GM19035 (cell line): ENCODE data around the gene OR56B4.
"Not testable (repeated sequence)": the region's sequence is repeated elsewhere in the genome, so short reads cannot be mapped to it uniquely, and the experiment has no call there.

ENCODE experiments used
- ATAC-seq: cut with Tn5 transposase; IDR thresholded peaks from one replicate; pipeline ENCODE4 v1.9.1; 2021; ENCODE audit not compliant: unreplicated experiment

The OR56B4 gene, protein sequence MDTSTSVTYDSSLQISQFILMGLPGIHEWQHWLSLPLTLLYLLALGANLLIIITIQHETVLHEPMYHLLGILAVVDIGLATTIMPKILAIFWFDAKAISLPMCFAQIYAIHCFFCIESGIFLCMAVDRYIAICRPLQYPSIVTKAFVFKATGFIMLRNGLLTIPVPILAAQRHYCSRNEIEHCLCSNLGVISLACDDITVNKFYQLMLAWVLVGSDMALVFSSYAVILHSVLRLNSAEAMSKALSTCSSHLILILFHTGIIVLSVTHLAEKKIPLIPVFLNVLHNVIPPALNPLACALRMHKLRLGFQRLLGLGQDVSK

DNA sequence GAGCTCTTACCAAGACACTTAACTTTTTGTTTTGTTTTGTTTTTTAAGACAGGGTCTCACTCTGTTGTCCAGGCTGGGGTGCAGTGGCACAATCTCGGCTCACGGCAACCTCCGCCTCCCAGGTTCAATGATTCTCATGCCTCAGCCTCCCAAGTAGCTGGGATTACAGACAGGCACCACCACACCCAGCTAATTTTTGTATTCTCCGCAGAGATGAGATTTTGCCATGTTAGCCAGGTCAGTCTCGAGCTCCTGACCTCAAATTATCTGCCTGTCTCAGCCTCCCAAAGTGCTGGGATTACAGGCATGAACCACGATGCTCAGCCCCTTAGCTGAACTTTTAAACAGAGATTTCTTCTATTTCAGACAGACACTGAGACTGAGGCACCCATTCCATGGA lies at the start of gene OR56B4:
OR56B4 (plus strand) TSS at position 301 of the 400 bp plus-strand sequence; CDS start at position 396, 95 bp downstream.
- ATAC-seq = not testable (repeated sequence)

DNA sequence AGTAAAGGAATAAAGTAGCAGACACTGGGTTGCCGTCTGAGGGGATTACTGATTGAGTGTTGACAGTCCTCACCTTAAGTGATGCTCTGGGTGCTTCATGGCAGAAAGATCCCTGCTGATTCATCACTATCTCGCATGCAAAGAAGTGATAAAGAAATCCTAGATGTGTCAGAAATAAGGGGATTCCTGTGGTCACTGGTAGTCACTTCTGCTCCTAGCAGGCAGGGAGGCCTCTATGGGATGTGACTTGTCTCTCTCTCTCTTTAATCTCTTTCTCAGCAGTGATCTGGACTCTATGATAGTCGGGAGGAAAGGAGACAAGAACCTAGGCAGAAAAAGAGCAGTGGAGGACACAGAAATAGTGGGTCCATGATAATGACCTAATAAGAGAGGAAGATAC lies 46.0 kb upstream of the OR56B4 start:
- no peak for ATAC-seq

DNA sequence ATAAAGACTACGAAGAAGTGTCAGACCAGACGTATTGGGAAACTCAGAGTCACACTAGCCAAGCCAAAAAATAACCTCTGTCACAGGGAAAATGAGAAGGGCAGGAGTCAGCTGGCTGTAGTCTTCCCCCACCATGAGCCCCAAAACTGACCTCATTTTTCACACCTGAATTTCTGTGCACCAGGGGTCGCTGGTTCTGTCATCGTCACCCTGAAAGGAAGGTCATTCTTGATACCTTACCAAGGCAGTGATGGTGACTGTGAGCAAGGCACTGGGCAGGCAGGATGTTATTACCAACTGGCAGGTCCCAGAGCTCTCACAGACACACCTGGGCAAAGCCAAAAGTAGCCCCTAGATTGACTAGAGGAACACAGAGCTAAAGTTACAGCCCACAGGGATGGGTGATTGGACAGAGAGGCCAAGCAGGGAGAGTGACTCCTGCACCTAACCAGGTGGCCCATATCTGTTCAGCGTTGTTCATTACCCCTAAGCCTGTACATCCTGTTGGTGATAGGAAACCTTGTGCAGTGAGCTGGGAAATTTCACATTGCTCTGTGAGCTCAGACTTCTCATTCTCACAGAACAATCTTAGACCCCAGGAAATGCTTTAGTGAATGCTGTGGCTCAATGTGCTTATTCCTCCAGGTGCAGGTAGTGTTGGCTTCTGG lies 44.7 kb upstream of the OR56B4 start:
- ATAC-seq = no peak

DNA sequence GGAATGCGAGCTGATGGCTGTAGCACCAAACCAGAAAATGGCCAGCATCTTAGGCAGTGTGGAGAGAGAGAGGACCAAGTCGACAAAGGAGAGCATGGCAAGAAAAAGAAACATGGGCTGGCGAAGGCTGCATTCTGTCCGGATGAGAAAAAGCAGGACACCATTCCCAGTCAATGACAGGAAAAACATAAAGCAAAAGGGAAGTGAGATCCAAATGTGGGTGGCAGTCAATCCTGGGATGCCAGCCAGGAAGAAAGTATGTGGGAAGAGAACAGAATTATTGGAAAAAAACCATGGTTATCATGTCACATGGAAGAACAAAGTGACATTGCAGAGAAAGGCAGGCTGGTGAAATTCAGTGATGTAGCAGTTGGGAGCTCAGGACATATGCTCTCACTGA lies 40.0 kb upstream of the OR56B4 start:
- ATAC-seq = no peak

DNA sequence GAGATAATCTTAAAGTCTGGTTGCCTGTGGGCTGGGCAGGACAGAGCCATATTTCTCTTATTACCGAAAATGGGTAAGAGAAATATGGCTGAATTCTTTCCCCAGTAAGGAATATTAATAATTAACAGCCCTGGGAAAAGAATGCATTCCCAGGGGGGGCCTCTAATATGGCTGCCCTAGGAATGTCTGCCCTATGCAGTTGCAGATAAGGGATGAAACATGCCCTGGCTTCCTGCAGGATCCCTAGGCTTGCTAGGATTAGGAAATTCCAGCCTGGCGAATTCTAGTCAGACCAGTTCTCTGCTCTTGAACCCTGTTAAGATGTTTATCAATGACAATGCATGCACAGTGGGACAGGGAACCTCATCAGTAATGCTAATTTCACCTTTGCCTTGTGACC lies 31.0 kb upstream of the OR56B4 start:
- not testable (repeated sequence) for ATAC-seq

DNA sequence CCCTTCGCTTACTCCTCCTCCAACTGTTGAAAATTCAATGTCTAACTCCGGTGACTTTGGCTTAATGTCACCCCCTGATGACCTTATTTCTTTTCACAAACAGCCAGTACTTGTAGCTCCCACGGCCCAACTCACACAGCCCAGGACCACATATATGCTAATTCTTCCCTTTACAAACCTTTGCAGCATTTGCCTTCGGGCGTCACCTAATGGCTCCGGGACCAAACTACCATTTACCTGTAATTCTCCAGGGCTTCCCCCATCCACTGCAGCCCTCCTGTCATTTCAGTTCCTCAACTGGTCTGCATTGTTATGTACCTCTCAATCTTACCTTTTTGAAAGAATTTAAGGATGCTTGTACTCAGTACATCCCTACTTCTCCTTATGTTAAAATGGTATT lies 29.8 kb upstream of the OR56B4 start:
- no peak for ATAC-seq

DNA sequence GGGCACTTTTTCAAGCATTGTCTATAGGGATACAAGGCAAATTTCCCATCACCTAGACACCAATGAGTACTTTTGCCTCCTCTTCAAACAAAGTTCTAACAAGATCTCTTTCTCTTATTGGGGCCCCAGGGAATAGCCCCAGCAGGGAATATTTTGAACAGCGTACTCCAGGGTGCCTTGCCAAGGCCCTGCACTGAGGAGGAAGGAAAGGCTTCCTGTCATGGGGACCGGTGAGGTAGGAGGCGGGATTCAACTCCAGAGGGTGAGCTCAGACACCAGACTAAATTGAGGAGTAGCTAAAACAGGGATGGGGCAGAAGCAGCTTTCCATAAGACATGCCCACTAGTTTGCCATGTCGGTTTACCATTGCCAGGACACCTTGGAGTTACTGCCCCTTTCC lies 28.0 kb upstream of the OR56B4 start:
- ATAC-seq = no peak

DNA sequence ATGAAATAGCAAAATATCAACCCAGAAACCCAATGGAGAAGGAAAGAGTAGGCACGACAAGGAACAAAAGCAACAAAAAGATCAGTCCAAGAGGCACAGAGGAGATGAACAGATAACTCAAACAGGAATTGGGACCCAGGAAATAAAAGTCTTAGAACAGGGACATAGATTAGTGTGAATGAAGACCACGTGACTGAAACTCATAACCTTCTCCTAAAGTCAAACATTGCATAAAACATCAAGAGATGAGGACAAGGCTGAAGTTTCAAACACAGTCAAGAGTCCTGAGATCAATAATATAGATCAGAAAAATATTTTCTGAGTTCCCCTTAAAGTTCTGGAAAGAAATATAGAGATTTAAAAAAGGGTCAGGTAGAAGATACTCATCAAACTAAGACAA lies 24.4 kb upstream of the OR56B4 start:
- no peak for ATAC-seq

DNA sequence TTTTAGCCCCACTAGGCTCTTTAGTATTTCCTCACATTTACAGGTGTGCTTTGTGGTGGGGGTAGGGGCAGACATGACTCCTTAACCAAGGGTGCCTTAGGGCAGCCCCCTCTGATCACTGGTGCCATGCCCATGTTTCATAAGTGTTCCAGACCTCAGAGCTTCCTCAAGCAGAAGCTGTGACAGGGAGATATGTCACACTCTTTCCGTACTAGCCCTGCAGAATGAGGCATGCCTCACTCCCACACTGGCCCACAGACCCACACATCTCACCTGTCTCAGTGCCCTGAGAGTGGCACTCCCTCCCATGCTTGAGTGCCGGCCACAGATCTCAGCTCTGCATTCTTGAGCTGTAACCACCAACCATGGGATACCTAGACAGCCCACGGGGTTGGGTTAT lies 22.9 kb upstream of the OR56B4 start:
- no peak for ATAC-seq

DNA sequence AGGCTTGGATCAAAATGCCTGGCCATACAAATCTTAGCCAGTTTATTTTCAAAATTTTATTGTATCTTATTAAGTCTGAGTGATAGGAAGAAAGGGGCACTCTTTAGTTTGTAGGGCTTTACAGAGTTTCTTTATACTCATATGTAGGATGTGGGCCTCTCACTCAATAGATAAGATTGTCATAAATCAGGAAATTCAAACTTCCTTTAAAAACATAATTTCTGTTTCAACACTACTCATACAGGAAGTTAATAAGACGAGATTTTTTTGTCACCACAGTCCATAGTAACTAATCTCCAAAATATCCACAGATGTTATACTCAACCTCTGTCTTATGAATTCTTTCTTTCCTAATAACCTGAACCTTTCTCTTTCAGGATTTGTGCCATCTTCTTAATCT lies 13.3 kb upstream of the OR56B4 start:
- no peak for ATAC-seq

DNA sequence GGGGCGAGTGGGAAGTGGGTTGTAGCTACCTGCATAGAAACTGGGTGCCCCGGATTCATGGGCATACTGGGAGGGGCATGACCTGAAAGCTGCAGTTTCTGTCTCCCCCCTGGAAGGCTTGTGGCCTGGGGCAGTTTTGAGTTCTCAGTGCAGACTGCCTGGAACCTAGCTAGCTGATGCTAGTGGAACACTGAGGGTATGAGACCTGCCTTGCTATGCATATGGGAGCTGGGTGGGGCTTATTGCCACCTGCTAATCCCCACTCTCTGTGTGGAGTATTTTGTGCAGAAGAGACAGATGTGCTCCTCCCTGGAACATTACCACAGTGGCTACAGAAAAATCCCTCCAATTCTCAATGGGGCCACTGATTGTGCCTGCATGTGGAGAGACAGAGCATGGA lies 11.7 kb upstream of the OR56B4 start:
- no peak for ATAC-seq

DNA sequence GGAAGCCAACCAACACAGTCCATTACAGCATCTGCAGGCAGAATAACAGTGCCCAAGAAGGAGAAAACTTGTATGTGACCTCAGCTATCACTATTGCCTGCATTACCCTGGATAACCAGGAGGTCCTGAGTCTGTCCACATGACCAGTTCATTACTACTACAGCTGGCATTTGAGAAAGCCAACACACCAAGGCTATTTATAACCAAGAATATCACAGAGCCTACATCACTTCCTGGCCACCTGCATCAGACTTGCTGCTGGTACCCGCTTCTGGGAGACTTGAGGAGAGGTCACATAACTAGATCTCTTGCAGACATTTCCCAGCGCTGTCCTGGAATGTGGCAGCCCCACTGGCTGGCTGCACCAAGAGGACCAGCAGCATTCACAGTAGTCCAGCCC lies 11.1 kb upstream of the OR56B4 start:
- no peak for ATAC-seq

DNA sequence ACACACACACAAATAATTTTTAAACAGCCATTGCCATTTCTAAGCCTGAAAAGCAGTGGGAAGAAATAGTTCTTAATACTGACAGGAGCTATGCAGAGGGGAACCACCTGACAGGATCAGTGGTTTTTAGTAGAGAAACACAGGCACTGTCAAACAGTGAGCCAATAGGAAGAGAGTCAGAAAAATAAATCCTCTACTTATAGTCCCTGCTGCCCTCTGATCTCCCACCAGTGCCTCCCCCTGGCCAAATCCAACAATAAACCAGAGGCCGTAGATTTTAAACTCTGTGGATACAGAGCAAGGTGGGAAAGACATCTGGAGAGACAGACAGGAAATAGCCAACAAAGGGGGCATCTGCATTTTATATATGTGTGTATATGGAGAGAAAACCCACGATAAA lies 7.9 kb upstream of the OR56B4 start:
- no peak for ATAC-seq

DNA sequence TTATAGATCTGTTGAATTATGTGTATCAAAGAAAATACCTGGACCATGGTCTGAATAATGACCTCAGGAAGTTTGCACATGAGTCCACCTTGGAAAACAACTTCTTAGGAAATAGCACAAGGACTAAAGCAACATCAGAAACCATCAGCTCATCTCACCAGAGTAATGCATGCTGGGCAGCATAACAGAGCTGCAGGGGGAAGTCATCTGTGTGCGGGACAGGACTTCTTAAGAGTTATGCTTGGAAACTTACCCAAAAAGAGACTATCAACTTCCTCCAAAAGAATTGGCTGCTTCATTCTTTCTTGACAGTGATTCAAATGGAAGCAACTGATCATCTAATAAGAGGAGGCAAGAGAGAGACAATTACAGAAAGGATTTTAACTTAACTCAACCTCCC lies 2.5 kb downstream of the OR56B4 start:
- no peak for ATAC-seq

DNA sequence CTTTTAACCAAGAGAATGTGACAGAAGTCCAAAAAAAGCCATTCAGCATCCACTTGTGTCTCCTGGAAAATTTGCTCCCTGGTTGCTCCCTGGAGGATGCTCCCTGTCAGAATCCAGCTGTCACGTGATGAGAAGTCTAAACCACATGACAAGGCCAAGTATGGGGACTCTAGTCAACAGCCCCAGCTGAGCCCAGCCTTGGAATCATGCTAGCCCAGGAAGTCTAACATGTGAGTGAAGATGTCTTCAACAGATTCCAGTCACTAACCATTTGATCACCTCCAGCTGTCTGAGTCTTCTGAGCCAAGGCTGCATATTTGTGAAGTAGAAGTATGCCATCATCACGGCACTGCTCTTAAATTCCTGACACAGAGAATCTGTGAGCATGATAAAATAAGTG lies 4.2 kb downstream of the OR56B4 start:
- no peak for ATAC-seq

DNA sequence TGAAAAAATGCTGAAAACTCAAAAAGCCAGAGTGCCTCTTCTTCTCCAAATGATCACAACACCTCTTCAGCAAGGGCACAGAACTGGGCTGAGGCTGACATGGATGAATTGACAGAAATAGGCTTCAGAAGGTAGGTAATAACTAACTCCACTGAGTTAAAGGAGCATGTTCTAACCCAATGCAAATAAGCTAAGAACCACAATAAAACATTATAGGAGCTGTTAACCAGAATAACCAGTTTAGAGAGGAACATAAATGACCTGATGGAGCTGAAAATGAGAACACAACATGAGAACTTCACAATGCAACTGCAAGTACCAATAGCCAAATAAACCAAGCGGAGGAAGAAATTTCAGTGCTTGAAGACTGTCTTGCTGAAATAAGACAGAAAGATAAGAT lies 9.2 kb downstream of the OR56B4 start:
- no peak for ATAC-seq

DNA sequence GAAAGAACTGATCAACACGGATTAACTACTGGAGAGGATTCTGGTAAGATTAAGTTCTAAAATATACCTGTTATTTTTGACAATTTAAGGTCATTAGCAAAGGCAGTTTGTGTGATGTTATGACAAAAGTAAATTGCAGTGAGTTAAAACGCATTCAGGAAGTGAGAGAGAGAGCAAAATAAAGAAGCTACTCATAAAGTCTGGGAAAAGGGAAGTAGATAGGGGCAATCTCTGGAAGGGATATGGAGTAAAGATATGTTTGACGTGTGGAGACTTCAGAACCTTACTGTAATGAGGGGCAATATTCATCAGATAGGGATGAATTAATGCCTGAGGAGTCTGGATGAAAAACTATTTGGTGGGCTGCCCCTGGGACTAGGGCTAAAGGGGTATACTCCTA lies 16.8 kb downstream of the OR56B4 start:
- no peak for ATAC-seq

DNA sequence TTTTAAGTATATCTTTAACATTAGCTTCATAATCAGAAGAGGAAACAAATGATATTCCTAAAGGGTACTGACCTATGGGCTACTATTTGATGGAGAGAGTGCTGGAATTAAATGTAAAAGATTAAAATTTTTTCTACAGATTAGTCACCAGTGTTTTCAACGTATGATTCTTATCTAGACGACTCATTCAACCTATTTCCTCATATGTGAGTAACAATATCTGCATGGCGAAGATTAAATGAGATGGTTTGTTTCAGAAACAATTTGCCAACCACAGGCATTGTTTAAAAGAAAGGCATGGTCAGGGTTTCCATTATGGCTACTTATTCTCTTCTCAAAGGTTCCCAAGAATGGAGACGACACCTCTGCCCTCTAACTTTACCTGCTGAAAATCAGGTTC lies 20.4 kb downstream of the OR56B4 start:
- ATAC-seq = no peak

DNA sequence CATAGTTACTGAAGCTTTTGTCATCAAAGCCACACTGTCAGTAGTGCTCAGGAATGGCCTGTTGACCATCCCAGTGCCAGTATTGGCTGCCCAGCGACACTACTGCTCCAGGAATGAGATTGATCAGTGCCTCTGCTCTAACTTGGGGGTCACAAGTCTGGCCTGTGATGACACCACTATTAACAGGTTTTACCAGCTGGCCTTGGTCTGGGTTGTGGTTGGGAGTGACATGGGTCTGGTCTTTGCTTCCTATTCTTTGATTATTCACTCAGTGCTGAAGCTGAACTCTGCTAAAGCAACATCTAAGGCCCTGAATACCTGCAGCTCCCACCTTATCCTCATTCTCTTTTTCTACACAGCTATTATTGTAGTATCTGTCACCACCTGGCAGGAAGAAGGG lies 21.5 kb downstream of the OR56B4 start:
- no peak for ATAC-seq

DNA sequence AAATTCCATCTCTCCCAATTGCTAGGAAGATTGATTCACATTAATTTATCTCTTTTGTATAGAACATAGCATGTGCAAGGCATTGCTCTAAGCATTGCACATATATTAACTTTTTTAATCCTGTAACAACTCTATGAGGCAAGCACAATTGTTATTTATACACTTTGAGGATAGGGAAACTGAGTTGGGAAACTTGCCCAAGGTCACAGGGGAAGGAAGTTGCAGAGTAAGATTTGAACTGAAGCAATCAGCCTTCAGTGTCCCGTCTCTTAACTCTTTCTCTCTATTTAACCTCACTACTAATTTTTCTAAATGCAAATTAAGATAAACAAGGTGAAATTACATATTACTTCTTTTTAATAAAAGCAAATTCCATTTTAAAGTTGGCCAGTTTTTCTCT lies 22.2 kb downstream of the OR56B4 start:
- no peak for ATAC-seq

DNA sequence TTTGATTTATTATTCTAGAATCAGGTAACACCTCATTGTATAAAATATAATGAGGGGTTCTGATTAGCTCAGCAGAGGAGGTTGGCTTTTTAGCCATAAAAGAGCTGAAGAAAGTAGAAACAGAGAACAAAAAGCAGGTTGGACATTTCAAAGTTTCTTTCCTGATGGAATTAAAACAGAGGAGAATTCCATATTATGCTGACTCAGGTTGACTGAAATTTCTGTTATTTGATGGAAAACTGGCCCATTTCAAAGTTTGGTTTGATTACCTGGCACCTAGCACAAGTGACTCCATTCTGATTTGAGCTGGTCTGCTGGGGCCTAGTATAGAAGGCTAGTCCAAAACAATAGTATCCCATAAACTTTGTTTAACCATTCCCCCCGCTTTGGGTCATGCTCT lies 24.9 kb downstream of the OR56B4 start:
- no peak for ATAC-seq

DNA sequence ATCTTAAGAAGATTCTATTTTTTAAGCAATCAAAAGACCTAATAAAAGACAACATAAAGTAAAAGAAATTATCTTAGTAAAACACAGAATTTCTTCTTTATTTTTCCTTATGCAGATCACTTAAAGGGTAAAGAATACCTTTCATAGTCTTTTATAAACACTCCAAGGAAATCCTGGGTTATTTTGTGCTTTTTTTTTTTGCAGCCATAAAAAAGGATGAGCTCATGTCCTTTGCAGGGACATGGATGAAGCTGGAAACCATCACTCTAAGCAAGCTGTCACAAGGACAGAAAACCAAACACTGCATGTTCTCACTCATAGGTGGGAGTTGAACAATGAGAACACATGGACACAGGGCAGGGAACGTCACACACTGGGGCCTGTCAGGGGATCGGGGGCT lies 28.5 kb downstream of the OR56B4 start:
- ATAC-seq = not testable (repeated sequence)

DNA sequence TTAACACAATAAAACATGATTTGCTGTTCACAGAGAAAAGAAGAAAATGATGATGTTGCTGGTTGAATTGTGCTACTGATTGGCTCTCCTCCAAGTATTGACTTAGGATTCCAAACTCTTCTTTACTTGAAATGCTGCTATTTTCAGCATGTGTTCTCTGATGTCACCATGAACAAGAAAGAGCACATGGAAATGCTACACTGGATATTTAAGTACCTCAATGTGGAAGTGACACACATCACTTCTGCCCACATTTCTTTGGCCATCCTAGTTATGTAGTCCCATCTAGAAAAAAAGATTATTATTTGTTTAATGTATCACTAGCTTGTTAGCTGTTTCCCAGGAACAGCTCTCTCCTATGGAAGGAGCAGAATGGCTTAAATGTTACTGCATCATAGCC lies 35.5 kb downstream of the OR56B4 start:
- no peak for ATAC-seq
